ENCODE results near the gene SETD9.

DNA sequence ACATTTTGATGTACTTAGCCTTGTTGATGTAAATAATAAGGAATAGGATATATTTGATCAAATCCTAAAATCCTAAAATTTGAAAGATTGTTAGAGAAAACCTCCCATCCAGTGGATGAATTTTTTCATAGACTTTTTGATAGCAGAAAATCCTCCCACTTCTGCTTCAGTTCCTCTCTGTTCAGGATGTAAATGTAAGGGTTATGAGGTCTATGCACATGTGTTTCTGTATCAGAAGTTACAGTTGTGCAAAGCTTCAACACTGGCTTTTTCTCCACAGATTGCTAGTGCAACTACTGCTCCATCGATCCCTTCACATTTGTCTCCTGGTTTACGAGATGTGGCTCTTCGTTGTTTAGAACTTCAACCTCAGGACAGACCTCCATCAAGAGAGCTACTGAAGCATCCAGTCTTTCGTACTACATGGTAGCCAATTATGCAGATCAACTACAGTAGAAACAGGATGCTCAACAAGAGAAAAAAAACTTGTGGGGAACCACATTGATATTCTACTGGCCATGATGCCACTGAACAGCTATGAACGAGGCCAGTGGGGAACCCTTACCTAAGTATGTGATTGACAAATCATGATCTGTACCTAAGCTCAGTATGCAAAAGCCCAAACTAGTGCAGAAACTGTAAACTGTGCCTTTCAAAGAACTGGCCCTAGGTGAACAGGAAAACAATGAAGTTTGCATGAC is 16.0 kb upstream of the SETD9 start:
- TF ChIP-seq POLR2AphosphoS5 (IDR thresholded peaks at IDR 0.05; ENCODE audit: low read depth, low read length) (no peak), SIN3A (IDR thresholded peaks at IDR 0.05; ENCODE audit: borderline replicate concordance, insufficient read depth, low read length) (no peak), FOXP2 (optimal IDR thresholded peaks at IDR 0.05; ENCODE audit: borderline replicate concordance, extremely low read depth, extremely low read length, insufficient read depth) (no peak), TAF1 (IDR thresholded peaks at IDR 0.05; ENCODE audit: borderline replicate concordance, insufficient read depth, low read length) (no peak)
- TF ChIP-seq, protein P1, sequence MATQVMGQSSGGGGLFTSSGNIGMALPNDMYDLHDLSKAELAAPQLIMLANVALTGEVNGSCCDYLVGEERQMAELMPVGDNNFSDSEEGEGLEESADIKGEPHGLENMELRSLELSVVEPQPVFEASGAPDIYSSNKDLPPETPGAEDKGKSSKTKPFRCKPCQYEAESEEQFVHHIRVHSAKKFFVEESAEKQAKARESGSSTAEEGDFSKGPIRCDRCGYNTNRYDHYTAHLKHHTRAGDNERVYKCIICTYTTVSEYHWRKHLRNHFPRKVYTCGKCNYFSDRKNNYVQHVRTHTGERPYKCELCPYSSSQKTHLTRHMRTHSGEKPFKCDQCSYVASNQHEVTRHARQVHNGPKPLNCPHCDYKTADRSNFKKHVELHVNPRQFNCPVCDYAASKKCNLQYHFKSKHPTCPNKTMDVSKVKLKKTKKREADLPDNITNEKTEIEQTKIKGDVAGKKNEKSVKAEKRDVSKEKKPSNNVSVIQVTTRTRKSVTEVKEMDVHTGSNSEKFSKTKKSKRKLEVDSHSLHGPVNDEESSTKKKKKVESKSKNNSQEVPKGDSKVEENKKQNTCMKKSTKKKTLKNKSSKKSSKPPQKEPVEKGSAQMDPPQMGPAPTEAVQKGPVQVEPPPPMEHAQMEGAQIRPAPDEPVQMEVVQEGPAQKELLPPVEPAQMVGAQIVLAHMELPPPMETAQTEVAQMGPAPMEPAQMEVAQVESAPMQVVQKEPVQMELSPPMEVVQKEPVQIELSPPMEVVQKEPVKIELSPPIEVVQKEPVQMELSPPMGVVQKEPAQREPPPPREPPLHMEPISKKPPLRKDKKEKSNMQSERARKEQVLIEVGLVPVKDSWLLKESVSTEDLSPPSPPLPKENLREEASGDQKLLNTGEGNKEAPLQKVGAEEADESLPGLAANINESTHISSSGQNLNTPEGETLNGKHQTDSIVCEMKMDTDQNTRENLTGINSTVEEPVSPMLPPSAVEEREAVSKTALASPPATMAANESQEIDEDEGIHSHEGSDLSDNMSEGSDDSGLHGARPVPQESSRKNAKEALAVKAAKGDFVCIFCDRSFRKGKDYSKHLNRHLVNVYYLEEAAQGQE (IDR thresholded peaks at IDR 0.05; ENCODE audit: insufficient read depth in 1 of 2, low read depth in 2 of 2, low read length in 2 of 2): no peak

All from PFSK-1 (cell line).